NCI-H1092 treated with DMSO at 0.1 percent for 48 hours (cell line): Measurements from ENCODE around the gene ADAMTS17.
A peak's percentile ranks its signal among the peaks of the same experiment; 100 is the strongest.
"Not testable (repeated sequence)": the region's sequence is repeated elsewhere in the genome, so short reads cannot be mapped to it uniquely, and the experiment has no call there.

Experiments
- DNase-seq: peaks from one replicate; lab custom pipeline; 2025; lab: John Stamatoyannopoulos, UW

The ADAMTS17 gene

GRCh38 chr15:100092034-100092433 is 249.7 kb downstream of the ADAMTS17 start:
- no peak for DNase-seq

DNA sequence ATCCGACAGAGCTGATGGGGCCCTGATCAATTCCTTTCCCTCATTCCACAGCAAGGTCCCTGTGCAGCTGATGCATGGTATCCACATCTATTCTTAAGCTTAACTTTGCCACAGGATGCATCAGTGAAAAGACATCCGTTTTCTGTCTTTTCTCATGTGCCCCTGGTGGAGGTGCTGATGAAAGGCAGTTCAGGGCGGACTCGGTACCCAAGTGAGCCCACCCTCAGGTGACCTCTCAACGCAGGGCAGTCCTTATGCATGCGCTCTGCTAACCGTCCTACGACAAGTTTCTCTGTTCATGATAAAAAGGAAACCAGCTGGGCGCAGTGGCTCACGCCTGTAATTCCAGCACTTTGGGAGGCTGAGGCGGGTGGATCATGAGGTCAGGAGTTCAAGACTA is 251.4 kb downstream of the ADAMTS17 start:
- no peak for DNase-seq

DNA sequence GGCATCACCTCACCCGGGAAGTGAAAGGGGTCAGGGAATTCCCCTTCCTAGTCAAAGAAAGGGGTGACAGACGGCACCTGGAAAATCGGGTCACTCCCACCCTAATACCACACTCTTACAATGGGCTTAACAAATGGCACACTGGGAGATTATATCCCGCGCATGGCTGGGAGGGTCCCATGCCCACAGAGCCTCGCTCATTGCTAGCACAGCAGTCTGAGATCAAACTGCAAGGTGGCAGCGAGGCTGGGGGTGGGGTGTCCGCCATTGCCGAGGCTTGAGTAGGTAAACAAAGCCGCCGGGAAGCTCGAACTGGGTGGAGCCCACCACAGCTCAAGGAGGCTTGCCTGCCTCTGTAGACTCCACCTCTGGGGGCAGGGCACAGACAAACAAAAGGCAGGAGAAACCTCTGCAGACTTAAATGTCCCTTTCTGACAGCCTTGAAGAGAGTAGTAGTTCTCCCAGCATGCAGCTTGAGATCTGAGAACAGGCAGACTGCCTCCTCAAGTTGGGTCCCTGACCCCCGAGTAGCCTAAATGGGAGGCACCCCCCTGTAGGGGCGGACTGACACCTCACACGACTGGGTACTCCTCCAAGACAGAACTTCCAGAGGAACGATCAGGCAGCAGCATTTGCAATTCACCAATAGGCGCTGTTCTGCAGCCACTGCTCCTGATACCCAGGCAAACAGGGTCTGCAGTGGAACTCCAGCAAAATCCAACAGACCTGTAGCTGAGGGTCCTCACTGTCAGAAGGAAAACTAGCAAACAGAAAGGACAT is 257.5 kb downstream of the ADAMTS17 start:
- DNase-seq, result not testable (repeated sequence)

DNA sequence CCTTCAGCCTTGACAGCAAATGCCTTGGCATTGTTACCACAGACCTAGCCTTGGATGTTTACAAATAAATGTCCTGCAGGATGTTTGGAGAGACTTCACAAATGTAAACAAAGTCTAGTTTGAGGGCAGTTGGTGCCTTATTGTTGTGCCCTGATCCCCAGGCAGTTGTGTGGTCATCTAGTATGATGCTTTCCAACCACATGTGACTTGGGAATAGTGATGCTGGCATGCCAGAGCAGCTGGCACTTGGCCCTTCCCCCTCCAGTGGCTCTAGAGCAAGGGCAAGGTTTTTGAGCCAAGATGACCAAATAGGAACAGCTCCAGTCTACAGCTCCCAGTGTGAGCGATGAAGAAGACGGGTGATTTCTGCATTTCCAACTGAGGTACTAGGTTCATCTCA is 258.2 kb downstream of the ADAMTS17 start:
- DNase-seq, result no peak

GRCh38 chr15:100082761-100083402 is 258.9 kb downstream of the ADAMTS17 start:
- DNase-seq, result no peak

- DNase-seq, result no peak
These were observed 260.3 kb downstream of the ADAMTS17 start for GRCh38 chr15:100081454-100081853.

GRCh38 chr15:100078511-100079220 is 263.1 kb downstream of the ADAMTS17 start:
- no peak for DNase-seq

GRCh38 chr15:100075229-100075628 is 266.5 kb downstream of the ADAMTS17 start:
- DNase-seq, result no peak

DNA sequence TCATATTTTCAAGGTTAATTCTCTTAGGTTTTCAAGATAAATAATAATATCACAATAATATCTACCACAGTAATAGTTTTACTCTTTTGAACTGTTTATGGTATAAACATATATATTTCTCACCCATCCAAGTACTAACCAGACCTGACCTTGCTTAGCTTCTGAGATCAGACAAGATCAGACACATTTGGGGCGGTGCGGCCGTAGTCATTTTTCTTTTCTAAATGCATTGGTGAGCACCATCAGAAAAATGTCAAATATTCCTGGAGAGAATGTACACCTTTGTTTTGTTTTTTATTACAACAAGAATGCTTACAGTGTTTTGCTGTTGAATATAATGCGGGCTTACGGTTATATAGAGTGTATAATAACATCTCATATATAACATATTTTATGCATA is 267.8 kb downstream of the ADAMTS17 start:
- no peak for DNase-seq

DNA sequence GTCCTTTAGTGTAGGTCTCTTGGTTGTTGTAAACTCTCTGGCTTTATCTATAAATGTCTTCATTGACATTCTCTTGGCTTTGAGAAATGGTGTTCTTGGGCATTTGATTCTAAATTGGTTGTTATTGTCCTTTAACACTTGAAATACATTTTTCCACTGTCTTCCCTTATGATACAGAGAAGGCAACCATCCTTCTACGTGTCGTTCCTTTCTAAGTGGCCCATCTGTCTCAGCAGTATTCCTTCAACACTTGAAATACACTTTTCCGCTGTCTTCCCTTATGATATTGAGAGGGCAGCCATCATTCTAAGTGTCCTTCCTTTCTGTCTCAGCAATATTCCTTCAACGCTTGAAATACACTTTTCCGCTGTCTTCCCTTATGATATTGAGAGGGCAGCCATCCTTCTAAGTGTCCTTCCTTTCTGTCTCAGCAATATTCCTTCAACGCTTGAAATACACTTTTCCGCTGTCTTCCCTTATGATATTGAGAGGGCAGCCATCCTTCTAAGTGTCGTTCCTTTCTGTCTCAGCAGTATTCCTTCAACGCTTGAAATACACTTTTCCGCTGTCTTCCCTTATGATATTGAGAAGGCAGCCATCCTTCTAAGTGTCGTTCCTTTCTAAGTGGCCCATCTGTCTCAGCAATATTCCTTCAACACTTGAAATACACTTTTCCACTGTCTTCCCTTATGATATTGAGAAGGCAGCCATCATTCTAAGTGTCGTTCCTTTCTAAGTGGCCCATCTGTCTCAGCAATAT is 275.1 kb downstream of the ADAMTS17 start:
- not testable (repeated sequence) for DNase-seq

DNA sequence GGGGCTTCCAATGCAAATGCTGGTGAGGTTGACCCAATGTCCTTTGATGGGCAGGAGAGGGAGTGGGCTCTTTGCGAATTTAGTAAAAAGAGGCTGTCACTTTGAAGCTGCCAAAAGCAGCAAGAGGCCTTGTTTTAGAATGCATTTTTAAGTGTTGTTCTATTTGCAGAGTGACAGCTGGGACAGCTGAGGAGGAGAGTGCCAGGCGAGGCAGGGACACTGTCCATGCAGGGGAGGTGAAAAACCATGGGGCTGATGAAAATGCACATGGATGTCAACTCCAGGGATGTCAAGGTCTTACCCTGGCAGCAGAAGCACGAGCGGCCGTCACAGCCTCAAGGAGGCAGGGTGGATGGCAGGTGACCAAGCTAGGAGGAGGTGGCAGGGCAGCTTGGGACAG is 279.8 kb downstream of the ADAMTS17 start:
- DNase-seq, result no peak

- peak; percentile 19 for DNase-seq
These were observed 281.4 kb downstream of the ADAMTS17 start for GRCh38 chr15:100060276-100060926.

DNA sequence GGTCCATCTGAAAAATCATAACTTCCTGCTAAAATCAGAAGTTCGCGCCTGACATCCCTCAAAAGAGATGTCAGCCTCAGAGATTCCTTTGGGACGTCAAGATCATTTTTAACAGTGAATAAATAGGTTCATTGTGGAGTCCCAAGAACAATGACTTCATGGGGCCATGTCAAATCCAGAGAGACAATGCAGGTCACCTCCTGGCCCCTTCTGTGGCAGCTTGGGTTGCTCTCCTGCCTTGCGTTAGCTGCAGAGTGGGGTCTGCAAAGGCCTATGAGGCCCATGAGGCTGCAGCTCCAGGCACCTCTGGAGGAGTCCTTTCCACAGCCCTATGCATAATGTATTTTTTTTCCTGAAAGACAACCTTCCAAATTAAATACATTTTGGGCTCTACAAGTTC is 282.3 kb downstream of the ADAMTS17 start:
- no peak for DNase-seq

DNA sequence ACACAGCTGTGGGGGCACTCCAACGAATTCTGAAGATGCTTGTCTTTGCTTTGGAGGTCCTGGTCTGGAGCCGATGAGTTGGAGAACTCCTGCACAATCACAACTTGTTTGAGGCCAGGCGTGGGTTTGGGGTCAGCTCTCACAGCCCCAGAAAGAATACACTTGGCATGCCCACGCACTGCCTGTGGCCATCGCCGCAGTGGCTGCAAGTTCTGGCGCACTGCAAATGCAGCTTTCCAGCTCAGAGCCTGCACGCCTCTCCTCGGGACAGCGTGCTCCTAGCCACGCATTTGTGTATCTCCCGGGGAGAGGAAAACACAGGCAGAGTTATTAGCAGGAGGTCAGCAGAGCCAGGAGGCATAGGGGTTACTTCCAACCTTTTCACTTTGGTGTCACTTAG is 282.7 kb downstream of the ADAMTS17 start:
- no peak for DNase-seq

DNA sequence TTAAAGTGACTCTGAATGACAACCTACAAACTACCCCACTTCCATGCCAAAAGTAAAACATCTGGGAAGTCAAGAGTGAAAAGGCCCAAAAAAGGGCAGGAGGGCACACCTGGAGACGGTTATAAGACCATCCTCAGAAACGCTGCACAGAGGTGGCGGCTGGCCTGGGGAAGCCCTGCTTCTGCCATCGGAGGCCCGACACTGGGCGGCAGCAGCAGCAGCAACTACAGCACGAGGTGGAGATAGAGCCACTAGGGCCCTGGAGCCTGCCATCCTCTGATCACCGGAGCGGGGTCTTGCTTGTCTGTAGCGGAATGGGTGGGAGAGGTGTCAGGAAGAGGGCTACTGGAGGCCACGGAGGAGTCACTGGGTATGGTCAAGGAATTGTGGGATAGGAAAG is 283.3 kb downstream of the ADAMTS17 start:
- DNase-seq, result no peak

- no peak for DNase-seq
These were observed 284.5 kb downstream of the ADAMTS17 start for GRCh38 chr15:100057281-100057680.

DNA sequence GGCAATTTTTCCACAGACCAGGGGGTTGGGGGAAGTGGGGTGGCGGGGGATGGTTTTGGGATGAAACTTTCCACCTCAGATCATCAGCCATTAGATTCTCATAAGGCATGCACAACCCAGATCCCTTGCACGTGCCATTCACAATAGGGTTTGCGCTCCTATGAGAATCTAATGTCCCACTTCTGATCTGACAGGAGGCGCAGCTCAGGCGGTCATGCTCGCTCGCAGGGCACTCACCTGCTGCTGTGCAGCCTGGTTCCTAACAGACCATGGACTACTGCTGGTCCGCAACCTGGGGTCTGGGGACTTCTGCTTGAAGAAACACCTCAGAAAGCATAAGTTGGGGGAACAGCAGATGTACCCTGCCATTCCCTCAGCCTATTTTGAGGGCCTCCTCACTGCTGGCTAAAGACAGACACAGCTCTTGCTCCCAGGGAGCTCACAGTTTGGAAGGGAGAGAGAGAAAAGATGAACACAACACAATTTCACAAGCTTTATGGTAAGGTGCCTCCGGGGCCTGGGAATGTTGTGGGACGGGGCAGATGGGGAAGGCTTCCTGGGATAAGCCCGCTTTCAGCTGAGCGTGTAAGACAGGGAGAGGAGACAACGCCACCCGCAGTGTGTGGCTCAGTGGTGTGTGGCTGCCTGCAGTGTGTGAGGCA is 285.2 kb downstream of the ADAMTS17 start:
- no peak for DNase-seq

DNA sequence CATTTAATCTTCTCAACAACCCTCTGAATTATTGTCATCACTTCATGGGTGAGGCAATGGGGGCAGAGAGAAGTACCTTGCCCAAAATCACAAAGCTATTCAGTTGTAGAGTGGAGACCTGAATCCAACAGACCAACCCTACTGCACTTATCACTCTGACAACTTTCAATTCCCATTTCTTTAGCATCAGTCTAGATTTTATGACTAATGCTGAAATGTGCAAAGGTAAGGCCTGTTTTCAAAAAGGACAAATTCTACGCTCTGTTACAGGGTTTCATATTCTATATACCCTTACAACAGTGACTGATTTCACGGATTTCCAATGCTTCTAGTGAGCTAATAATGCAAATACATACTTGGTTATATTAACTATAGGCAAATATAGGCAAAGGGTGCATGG is 286.0 kb downstream of the ADAMTS17 start:
- no peak for DNase-seq

- DNase-seq, result no peak
These were observed 287.2 kb downstream of the ADAMTS17 start for GRCh38 chr15:100054539-100054938.

DNA sequence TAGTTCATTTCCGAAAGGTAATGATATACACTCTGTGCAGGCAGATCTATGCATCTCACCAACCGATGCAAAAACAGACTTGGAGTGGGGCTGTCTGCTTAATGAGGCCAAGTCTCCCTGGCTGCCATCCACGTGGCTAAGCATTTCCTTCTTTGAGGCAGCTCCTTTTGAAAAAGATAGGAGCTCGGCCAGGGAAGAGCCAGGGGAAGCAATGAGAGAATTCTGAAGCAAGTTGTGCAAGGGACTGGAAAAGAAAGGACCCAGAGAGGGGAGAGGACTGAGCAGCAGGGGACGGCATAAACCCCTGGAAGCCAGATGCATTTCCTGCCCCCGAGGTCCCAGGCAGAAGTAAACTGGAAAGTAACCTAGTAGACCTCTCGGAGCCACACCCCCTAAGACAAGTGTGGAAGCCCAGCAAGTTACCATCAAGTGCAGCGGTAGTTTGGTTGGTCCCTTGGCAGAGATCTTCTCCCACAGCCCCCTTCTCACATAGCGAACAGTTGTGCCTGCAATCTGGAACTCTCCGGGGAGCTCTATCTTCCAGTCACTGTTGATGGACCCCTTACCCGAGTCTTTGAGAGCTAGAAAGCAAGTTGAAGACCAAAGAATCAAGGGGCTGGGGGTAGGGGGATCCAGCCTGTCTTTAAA is 288.2 kb downstream of the ADAMTS17 start:
- DNase-seq, result no peak
